Mucosa of descending colon (tissue), 3 donors: ENCODE data around the gene FGF12. TPM values are rescaled to one million over a fixed set of nuclear protein-coding genes. Genes with fewer than 3 reads are reported as not detected.

ENCODE experiments used
- ATAC-seq: fragments of 200-7000 bp; cut with Tn5 transposase; one replicate; pipeline ENCODE4 v1.9.1; 2020; ENCODE audit warnings: mild to moderate bottlenecking, moderate library complexity
- DNase-seq, 3 donors: peaks; one replicate each; pipeline ENCODE4 v3.0.0-alpha.2; 2020
- H3K36me3 ChIP-seq: fragments of 200-600 bp; one replicate; pipeline ENCODE4 v1.8.0; 2021; ENCODE audit warnings: low read depth, mild to moderate bottlenecking
- H3K4me1 ChIP-seq: fragments of 200-600 bp; one replicate; pipeline ENCODE4 v1.8.0; 2021; ENCODE audit warnings: low read depth, mild to moderate bottlenecking
- H3K4me3 ChIP-seq: fragments of 200-600 bp; one replicate; pipeline ENCODE4 v1.8.0; 2021; ENCODE audit warnings: mild to moderate bottlenecking
- H3K9me3 ChIP-seq: fragments of 200-600 bp; one replicate; pipeline ENCODE4 v1.8.0; 2021; ENCODE audit warnings: mild to moderate bottlenecking
- intact Hi-C, 2 donors: fragments of 100-400 bp; cut with DNase I in 1 of 2; cut with micrococcal nuclease in 1 of 2; formaldehyde crosslinking; loops; one replicate each; pipeline versions ENCODE4 v1.11.0 to v1.11.1; 2022; cut with DNase I, micrococcal nuclease
- total RNA-seq, 3 donors: library from RNA; stranded (reverse); fragmentation: NEBNext Ultra II Directional in 2 of 3; extraction: Animal tissue kit (Norgen Biotek cat#: 25700) in 2 of 3; gene quantifications; one replicate each; pipeline versions ENCODE4 v1.2.1 to v1.2.4, GENCODE V29; 2021 to 2023
- TF ChIP-seq, protein P1 (sequence below): fragments of 200-600 bp; IDR thresholded peaks from one replicate; pipeline ENCODE4 v1.8.0; 2022; ENCODE audit warnings: antibody characterized with exemption, mild to moderate bottlenecking
- donor health status: DM: no; HTN: no; CAD: no; lungs with moderate emphysema.
- donor health status: DM: no; HTN: no; CAD: no.
- donor health status: DM: no; HTN: yes; CAD: no.

Gene FGF12
- total RNA-seq, 3 donors from 2014 or later, result 0.35 to 3.3 (median 0.58) TPM

DNA sequence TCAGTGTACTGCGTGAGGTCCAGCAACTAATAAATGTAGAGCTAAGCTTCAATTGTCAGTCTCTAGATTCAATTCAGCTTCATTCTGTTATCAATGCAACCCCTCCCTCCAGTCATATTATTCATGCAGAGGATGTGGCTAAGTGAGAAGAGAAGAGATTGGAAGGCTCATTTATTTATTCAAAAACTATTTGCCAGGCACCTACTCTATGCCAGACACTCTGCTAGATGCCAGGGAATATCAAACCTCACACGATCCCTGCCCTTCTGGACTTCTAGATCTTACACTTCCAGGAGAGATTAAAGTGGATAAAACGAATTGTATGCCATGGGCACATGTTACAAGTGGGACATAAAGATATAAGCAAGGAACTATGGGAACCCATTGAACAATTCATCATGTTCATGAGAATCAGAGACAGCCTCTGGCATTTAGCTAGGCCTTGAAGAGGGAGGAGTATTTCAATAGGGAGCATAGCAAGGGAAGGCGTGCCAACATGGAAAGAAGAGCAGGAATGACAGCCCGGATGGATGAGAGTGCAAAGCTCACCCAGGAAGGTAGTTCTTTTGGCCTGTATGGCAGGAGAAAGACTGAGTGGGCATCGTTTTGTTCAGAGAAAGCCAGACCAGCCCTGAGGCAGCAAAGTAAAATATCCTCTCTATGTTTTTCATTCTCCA lies 75.4 kb downstream of the FGF12 start:
- H3K4me3 ChIP-seq, result no peak overlapping the region
- no peaks in the 10 kb centered on the region for H3K9me3 ChIP-seq
- ATAC-seq (no peak), DNase-seq (no peak)
- H3K36me3 ChIP-seq, result no peaks in the 10 kb centered on the region
- intact Hi-C loops, result no loop called here
- no peaks in the 10 kb centered on the region for H3K4me1 ChIP-seq
- TF ChIP-seq, protein P1, sequence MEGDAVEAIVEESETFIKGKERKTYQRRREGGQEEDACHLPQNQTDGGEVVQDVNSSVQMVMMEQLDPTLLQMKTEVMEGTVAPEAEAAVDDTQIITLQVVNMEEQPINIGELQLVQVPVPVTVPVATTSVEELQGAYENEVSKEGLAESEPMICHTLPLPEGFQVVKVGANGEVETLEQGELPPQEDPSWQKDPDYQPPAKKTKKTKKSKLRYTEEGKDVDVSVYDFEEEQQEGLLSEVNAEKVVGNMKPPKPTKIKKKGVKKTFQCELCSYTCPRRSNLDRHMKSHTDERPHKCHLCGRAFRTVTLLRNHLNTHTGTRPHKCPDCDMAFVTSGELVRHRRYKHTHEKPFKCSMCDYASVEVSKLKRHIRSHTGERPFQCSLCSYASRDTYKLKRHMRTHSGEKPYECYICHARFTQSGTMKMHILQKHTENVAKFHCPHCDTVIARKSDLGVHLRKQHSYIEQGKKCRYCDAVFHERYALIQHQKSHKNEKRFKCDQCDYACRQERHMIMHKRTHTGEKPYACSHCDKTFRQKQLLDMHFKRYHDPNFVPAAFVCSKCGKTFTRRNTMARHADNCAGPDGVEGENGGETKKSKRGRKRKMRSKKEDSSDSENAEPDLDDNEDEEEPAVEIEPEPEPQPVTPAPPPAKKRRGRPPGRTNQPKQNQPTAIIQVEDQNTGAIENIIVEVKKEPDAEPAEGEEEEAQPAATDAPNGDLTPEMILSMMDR, result no peak

DNA sequence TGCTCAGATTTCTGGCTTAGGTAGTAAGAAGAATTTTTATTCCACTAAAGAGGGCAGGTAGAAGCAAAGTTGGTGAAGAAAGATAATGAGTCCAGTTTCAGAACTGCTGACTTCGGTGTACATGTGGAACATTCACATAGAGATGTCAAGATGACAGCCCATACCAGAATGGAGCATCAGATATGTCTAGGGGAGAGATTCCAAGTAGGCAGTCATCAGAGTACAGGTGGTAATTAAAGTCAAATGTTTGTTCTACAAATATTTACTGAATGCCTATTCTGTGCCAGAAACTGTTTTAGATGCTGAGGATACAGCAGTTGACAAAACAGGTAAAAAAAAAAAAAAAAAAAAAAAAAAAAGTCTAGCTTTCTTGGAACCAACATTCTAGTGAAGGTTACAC lies 81.9 kb downstream of the FGF12 start:
- DNase-seq (no peak), ATAC-seq (no peak)
- H3K9me3 ChIP-seq, result no peaks in the 10 kb centered on the region
- no peaks in the 10 kb centered on the region for H3K36me3 ChIP-seq
- no peak overlapping the region for H3K4me3 ChIP-seq
- H3K4me1 ChIP-seq, result no peaks in the 10 kb centered on the region
- intact Hi-C loops, result no loop called here
- TF ChIP-seq, protein P1, result no peak

DNA sequence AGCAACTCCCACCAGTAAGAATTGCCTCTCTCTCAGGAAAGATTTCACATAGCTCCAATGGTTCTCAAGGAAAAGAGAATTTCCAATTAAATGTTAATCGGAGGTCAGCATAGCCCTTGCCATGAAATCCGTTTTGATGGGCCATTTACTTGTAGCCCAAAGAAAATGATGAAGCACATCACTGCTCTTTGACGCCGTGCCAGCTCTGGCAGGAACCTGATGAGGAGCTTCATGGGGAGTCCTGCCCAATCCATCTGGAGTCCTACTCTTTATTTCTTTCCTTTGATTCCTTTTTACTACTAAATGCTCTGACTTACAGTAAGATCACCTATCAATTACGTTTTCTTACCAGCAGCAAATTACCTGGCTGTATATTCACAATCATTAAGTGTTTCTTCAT lies 84.7 kb downstream of the FGF12 start:
- ATAC-seq, result no peak
- H3K36me3 ChIP-seq, result no peaks in the 10 kb centered on the region
- TF ChIP-seq, protein P1, result no peak

DNA sequence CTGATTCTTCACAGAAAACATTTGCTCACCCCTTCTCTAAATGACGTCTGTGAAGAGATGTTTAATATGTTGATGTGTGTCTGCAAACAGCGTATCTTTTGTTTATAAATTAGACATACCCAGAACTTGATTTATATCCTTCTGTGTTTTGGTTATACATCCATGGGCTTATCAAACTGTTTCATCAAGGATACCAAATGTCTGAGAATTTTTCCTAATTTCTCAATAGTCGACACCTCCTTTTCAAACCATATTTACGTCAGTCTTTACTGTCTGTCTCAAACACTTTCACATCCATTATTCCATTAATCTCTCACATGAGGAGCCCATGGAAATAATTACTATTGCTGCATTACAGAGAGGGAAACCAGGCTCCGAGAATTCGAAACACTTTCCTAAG lies 85.4 kb downstream of the FGF12 start:
- TF ChIP-seq, protein P1, result no peak
- ATAC-seq, result no peak
- no peak overlapping the region for H3K4me3 ChIP-seq
- no peaks in the 10 kb centered on the region for H3K36me3 ChIP-seq
- no peaks in the 10 kb centered on the region for H3K9me3 ChIP-seq
- intact Hi-C loops, result no loop called here
- no peaks in the 10 kb centered on the region for H3K4me1 ChIP-seq
- no peak for DNase-seq

More for the DNA sequence above, 84.7 kb downstream of the FGF12 start:
- intact Hi-C loops, result no loop called here
- H3K4me1 ChIP-seq, result no peaks in the 10 kb centered on the region
- no peak for DNase-seq
- no peaks in the 10 kb centered on the region for H3K9me3 ChIP-seq
- no peak overlapping the region for H3K4me3 ChIP-seq

DNA sequence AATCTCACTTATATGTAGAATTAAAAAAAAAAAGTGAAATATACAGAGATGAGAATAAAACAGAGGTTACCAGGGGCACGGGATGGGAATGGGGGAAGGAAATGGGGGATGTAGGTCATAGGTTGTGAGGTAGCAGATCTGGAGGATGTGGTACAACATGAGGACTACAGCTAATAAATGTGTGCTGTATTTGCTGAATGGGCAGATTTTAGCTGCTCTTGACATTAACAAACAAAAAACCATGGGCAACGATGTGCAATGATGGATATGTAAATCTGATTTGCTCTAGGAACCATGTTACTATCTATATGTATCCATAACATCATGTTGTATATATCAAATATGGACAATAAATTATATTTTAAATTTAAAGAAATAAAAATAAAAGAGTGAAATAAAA lies 87.4 kb downstream of the FGF12 start:
- ATAC-seq (no peak), DNase-seq (no peak)
- H3K4me3 ChIP-seq, result no peak overlapping the region
- intact Hi-C loops, result no loop called here
- no peaks in the 10 kb centered on the region for H3K4me1 ChIP-seq
- no peaks in the 10 kb centered on the region for H3K9me3 ChIP-seq
- TF ChIP-seq, protein P1, result no peak
- no peaks in the 10 kb centered on the region for H3K36me3 ChIP-seq

DNA sequence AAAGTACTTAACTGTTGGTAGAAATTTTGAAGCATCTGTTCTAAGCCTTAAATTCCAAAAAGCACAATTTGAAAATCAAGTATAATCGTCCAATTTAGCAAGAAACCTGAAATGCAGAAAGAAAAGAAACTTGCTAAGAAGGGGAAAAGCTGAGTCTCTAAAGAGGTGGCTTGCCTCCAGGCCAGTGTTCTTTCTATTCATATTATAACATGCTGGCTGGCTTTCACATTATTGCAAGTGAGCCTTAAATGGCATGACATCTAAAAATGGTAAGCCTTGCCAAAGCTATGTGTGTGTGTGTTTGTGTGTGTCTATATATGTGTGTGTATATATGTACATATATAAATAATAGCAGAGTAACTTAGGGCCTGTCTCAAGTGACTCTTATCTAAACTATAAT lies 89.5 kb downstream of the FGF12 start:
- no peaks in the 10 kb centered on the region for H3K36me3 ChIP-seq
- H3K4me3 ChIP-seq, result no peak overlapping the region
- H3K9me3 ChIP-seq, result no peaks in the 10 kb centered on the region
- no peak for DNase-seq
- no peaks in the 10 kb centered on the region for H3K4me1 ChIP-seq
- no peak for ATAC-seq
- TF ChIP-seq, protein P1, result no peak
- intact Hi-C loops, result no loop called here
